ENCODE results near the gene ATG2A. TPM values are rescaled to one million over a fixed set of nuclear protein-coding genes. Genes with fewer than 3 reads are reported as not detected.

The ATG2A gene
- total and polyA plus RNA-seq, 9 of the 15 experiments (the other 6 are each of a cell fraction or from before 2014, with no cell fraction given), result 0.25 to 45.9 (median 5.2) TPM

- intact Hi-C loops (cut with micrococcal nuclease) (no loop called here), in situ Hi-C loops (cut with MboI) (no loop called here)
- FAIRE-seq (no peak), ATAC-seq (no peak), DNase-seq (ENCODE audit: extremely low read depth in 1 of 4, low spot score in 3 of 4) (no peak)
- Histone ChIP-seq H3K9me1 (ENCODE audit: control insufficient read depth, insufficient read depth, low read length) (no peaks in the 10 kb centered on the region), H2AFZ (ENCODE audit: low read depth, low read length) (no peak overlapping the region), H3K36me3 (ENCODE audit: control insufficient read depth, insufficient read depth, low read length) (peaks cover 7% of the 10 kb centered on the region; the same call in 1 of the 3 replicates), H3K9me3 (replicated peaks; ENCODE audit: control insufficient read depth, insufficient read depth, low read depth, low read length) (no peaks in the 10 kb centered on the region), H3K9ac (ENCODE audit: insufficient read depth in 1 of 2, low read depth in 2 of 2, low read length in 2 of 2) (peak overlapping the region in 1 of 2 experiments; percentile 82; a peak in 2 of 4 replicates), H3K27me3 (ENCODE audit: control insufficient read depth in 2 of 2, insufficient read depth in 2 of 2, low read length in 2 of 2) (no peaks in the 10 kb centered on the region), H3K4me3 (no peak overlapping the region), H3K79me2 (ENCODE audit: control insufficient read depth, insufficient read depth, low read length) (no peaks in the 10 kb centered on the region), H4K20me1 (replicated peaks; ENCODE audit: control insufficient read depth, insufficient read depth, low read length) (no peaks in the 10 kb centered on the region; the same call in 1 of the 2 replicates), H3K4me2 (ENCODE audit: insufficient read depth, low read length) (no peak overlapping the region), H3K27ac (ENCODE audit: extremely low read depth, low read depth, low read length) (no peak overlapping the region), H3K4me1 (replicated peaks in 1 of 2; ENCODE audit: control insufficient read depth in 2 of 2, insufficient read depth in 2 of 2, low read length in 2 of 2) (peaks cover 8 to 28% of the 10 kb centered on the region in 2 experiments; a peak in 4 of 5 replicates)
- WGBS (ENCODE audit: insufficient coverage, low coverage, missing lambda C conversion rate), result 59% methylated on average over 9 of the region's 10 CpGs
- ChIA-PET CTCF (ENCODE audit: low intra/inter-chr PET ratio) (no interaction called here), POLR2A (interaction anchor here (0.6 to 1.9 kb wide), 2 partner anchors 10 to 112 kb away, joined by 3 to 14 read pairs; partner anchors contain the start of gene PPP2R5B)
- BruUV-seq (replicated peaks), result no TSS peak
- TF ChIP-seq NCOR1 (IDR thresholded peaks at IDR 0.05), result no peak
- TF ChIP-seq ZBTB49 (CRISPR knock-in tag; IDR thresholded peaks at IDR 0.05; ENCODE audit: borderline replicate concordance), result no peak
- no peak for TF ChIP-seq FOXJ3 (CRISPR knock-in tag; IDR thresholded peaks at IDR 0.05)
- no peak for TF ChIP-seq ZNF785 (CRISPR knock-in tag; IDR thresholded peaks at IDR 0.05)
- TF ChIP-seq, protein P1, sequence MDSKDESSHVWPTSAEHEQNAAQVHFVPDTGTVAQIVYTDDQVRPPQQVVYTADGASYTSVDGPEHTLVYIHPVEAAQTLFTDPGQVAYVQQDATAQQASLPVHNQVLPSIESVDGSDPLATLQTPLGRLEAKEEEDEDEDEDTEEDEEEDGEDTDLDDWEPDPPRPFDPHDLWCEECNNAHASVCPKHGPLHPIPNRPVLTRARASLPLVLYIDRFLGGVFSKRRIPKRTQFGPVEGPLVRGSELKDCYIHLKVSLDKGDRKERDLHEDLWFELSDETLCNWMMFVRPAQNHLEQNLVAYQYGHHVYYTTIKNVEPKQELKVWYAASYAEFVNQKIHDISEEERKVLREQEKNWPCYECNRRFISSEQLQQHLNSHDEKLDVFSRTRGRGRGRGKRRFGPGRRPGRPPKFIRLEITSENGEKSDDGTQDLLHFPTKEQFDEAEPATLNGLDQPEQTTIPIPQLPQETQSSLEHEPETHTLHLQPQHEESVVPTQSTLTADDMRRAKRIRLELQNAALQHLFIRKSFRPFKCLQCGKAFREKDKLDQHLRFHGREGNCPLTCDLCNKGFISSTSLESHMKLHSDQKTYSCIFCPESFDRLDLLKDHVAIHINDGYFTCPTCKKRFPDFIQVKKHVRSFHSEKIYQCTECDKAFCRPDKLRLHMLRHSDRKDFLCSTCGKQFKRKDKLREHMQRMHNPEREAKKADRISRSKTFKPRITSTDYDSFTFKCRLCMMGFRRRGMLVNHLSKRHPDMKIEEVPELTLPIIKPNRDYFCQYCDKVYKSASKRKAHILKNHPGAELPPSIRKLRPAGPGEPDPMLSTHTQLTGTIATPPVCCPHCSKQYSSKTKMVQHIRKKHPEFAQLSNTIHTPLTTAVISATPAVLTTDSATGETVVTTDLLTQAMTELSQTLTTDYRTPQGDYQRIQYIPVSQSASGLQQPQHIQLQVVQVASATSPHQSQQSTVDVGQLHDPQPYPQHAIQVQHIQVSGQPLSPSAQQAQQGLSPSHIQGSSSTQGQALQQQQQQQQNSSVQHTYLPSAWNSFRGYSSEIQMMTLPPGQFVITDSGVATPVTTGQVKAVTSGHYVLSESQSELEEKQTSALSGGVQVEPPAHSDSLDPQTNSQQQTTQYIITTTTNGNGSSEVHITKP (IDR thresholded peaks at IDR 0.05; ENCODE audit: partially characterized antibody), result peak; percentile 64
- TF ChIP-seq ZNF12 (CRISPR knock-in tag; IDR thresholded peaks at IDR 0.05), result no peak
- TF ChIP-seq PURB (CRISPR knock-in tag; IDR thresholded peaks at IDR 0.05; ENCODE audit: low read depth), result no peak
- no peak for TF ChIP-seq BCL6 (CRISPR knock-in tag; IDR thresholded peaks at IDR 0.05)
- TF ChIP-seq E2F1 (CRISPR knock-in tag; IDR thresholded peaks at IDR 0.05), result no peak
- no peak for TF ChIP-seq CREB3L1 (IDR thresholded peaks at IDR 0.05; ENCODE audit: borderline replicate concordance, low read depth)
- no peak for TF ChIP-seq KDM4B (IDR thresholded peaks at IDR 0.05; ENCODE audit: borderline replicate concordance in 2 of 2, low read depth in 1 of 2)
- peak in 1 of 2 experiments; percentile 70; a peak in 2 of 4 replicates for TF ChIP-seq KDM1A (IDR thresholded peaks at IDR 0.05)
These were observed 17.1 kb upstream of the ATG2A start for GRCh38 chr11:64933935-64934681.

Data from K562 (cell line).